Stomach (tissue), 4 donors: Measurements from ENCODE around the gene SEC24C.

Experiments used
- CTCF ChIP-seq, 7 experiments: fragments of 450-650 bp in 4 of 7; fragments of 200-600 bp in 3 of 7; sonication (generic) in 3 of 7; IDR thresholded peaks; one replicate each; pipeline ENCODE4 v1.5.1; 2016 to 2019; ENCODE audit warnings: antibody characterized with exemption in 7 of 7, control low read depth in 2 of 7, mild to moderate bottlenecking in 1 of 7
- POLR2A ChIP-seq, 4 donors: fragments of 450-650 bp; IDR thresholded peaks; one replicate each; pipeline ENCODE4 v1.6.1; 2016; ENCODE audit warnings: antibody characterized with exemption in 4 of 4, control low read depth in 2 of 4, mild to moderate bottlenecking in 1 of 4, moderate library complexity in 1 of 4
- POLR2AphosphoS5 ChIP-seq, 3 donors: sonication (generic); formaldehyde crosslinking; IDR thresholded peaks; one replicate each; pipeline ENCODE4 v1.6.1; 2016; ENCODE audit warnings: antibody characterized with exemption in 3 of 3

GRCh38 chr10:73806176-73806950, 62.2 kb downstream of the SEC24C start:
- TF ChIP-seq CTCF (IDR thresholded peaks at IDR 0.05), result no peak
- TF ChIP-seq POLR2A (IDR thresholded peaks at IDR 0.05), result no peak
- TF ChIP-seq POLR2AphosphoS5 (IDR thresholded peaks at IDR 0.05), result no peak
